ENCODE results near the gene SHC4.
"Not testable (repeated sequence)": the region's sequence is repeated elsewhere in the genome, so short reads cannot be mapped to it uniquely, and the experiment has no call there.

SHC4 gene

GRCh38 chr15:48859426-48859825 is 104.3 kb downstream of the SHC4 start:
- Histone ChIP-seq H3K27ac (no peak overlapping the region), H3K4me3 (no peak overlapping the region)

DNA sequence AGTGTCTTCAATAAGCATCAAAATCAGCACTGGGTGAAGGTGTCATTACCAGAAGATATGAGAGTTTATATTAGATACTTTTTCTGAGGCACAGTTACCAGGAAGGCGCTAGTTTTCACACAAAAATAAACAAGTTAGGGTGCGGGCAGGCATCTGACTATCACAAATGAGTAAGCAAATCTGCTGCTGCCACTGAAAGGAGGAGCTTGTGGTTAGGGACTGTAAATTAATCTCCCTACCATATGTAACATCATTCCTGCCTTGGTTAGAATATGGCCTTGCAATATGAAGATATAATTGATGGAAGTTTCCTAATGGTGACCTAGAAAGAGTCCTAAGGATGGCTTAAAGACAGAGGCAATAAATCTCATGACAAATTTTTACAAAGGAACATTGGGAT is 105.3 kb downstream of the SHC4 start:
- no peak overlapping the region for H3K4me3 ChIP-seq
- H3K27ac ChIP-seq: no peak overlapping the region

- Histone ChIP-seq H3K27ac (peak overlapping the region in 1 of 21 experiments; percentile 15), H3K4me3 (no peak overlapping the region)
These were observed 106.8 kb downstream of the SHC4 start for GRCh38 chr15:48856942-48857341.

DNA sequence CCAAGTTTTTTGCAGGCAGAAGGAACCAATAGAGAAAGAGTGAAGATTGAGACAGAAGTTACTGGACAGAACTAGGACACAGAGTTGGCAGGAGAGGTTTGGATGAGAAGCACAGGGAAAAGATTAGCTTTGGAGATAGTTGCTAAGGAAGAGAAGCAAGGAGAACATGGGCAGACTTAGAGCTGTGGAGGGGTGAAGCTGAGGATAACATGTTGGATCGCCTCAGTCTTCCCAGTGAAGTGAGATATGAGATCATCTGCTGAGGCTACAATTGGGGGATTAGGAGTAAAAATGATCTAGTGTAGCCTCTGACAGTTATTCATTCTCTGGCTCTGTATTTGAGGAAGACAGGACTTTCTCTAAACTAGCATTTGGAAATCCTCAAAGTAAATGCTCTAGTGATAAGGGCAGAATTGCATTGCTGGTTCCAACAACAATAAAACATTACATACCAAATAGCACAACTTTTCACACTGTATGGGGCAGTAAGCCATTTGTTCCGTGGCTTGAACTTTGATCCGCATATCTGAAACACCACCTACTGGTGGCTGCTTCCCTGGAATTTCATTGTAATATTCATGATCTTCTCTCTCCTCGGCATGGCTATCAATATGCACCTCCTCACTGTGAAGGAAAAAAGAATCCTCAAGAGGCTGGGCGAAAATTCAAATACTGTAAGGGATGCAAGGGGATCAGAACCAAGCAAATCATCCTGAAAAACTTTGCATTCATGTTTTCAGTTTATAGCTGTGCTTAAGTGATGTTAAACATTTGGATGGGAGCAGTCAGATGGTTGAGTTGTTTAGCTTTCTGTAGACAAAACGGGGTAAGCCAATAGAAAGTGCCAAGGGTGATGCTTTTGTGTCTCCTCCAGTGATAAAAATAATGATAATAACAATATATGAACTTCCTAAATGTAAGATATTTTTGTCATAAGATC is 107.9 kb downstream of the SHC4 start:
- Histone ChIP-seq H3K27ac (no peak overlapping the region), H3K4me3 (no peak overlapping the region)

DNA sequence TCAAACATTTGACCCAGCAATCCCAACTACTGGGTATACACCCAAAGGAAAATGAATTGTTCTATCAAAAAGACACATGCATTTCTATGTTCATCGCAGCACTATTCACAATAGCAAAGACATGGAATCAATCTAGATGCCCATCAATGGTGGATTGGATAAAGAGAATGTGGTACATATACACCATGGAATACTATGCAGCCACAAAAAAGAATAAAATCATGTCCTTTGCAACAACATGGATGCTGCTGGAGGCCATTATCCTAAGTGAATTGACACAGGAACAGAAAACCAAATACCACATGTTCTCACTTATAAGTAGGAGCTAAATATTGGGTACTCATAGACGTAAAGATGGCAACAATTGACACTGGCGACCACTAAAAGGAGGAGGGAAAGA is 109.3 kb downstream of the SHC4 start:
- H3K4me3 ChIP-seq, H3K27ac ChIP-seq: not testable (repeated sequence)

DNA sequence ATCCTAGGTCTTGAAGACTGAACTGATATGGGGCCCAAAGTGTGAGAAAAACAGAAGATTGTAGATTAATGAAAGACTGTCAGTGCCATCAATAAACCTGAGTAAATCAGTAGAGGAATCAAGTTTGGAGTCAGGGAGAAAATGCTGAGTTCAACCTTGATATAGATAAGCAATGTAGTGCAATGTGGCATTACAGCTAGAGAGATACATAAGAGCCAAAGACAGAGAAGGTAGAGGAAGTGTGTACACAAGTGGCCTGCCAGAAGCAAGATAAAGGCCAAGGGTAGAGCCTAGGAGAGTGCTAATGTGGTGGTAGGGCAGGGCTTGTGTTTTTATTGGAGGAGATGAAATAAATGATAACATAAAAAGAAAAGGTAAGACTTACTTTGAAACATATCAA is 111.8 kb downstream of the SHC4 start:
- H3K27ac ChIP-seq: no peak overlapping the region

DNA sequence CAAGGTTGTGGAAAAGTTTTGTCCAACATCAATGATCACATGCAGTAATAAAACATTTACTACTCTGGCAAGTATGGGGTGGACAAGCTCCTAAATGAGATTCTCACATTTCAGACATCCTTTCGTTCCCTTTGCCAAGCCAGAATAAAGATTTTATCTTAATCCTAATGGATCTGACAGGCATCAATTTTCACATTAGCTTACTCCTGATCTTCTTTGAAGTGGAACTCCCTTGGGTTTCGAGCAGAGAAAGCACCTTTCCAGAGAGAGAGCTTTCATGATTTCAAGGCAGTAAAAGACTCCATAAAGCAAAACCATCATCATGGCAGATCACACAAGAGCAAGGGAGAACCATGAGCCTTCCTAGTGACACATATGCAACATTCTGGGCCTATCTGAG is 113.1 kb downstream of the SHC4 start:
- no peak overlapping the region for H3K27ac ChIP-seq
- H3K4me3 ChIP-seq: no peak overlapping the region

More for the DNA sequence above, 111.8 kb downstream of the SHC4 start:
- no peak overlapping the region for H3K4me3 ChIP-seq

DNA sequence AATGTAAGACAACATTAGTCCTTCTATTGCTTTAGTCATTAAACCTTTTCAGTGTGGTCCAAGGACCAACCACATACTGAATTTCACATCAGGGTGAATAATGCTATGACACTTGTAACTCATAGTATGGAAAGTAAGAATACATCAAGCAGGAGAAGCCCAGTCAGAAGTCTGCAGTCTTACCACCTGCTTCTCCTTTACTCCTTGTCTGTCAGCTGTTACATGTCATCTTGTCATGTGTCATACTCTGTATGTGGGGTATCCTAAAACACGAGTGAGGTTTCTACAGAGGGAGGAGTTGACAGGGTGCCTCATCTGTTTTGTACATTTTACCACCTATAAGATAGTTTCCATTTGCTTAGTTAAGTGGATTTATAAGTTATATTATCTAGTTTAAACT is 118.6 kb downstream of the SHC4 start:
- H3K27ac ChIP-seq: no peak overlapping the region
- no peak overlapping the region for H3K4me3 ChIP-seq

DNA sequence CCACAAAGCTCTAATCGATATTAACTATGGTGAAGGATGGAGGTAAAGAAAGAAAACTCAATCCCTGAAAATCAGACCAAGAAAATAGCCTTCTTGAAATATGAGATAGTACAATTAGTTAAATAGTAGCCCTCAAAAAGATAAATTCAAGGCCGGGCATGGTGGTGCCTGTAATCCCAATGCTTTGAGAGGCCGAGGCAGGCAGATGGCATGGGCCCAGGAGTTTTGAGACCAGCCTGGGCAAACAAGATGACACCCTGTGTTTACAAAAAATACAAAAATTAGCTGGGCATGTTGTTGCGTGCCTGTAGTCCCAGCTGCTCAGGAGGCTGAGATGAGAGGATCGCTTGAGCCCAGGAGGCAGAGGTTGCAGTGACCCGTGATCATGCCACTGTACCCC is 121.2 kb downstream of the SHC4 start:
- H3K4me3 ChIP-seq: no peak overlapping the region

GRCh38 chr15:48834756-48835155 is 129.0 kb downstream of the SHC4 start:
- Histone ChIP-seq H3K27ac (no peak overlapping the region), H3K4me3 (no peak overlapping the region)

More for the DNA sequence above, 121.2 kb downstream of the SHC4 start:
- H3K27ac ChIP-seq: no peak overlapping the region

GRCh38 chr15:48833526-48834239 is 130.0 kb downstream of the SHC4 start:
- no peak overlapping the region for H3K27ac ChIP-seq
- no peak overlapping the region for H3K4me3 ChIP-seq

- Histone ChIP-seq H3K4me3 (no peak overlapping the region), H3K27ac (no peak overlapping the region)
These were observed 131.1 kb downstream of the SHC4 start for GRCh38 chr15:48832648-48833047.

DNA sequence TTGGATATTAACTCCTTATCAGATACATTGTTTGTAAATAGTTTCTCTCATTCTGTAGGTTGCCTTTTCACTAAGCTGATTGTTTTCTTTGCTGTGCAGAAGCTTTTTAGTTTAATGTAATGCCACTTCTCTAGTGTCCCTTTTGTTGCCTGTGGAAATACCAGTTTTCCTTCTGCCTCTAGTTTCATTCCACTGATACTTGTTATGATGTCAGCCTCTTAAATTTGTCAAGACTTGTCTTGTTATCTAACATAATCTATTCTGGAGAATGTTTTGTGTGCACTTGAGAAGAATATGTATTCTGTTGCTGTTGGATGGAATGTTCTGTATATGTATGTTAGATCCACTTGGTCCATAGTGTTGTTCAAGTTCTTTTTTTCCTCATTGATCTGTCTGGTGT is 134.8 kb downstream of the SHC4 start:
- no peak overlapping the region for H3K27ac ChIP-seq

DNA sequence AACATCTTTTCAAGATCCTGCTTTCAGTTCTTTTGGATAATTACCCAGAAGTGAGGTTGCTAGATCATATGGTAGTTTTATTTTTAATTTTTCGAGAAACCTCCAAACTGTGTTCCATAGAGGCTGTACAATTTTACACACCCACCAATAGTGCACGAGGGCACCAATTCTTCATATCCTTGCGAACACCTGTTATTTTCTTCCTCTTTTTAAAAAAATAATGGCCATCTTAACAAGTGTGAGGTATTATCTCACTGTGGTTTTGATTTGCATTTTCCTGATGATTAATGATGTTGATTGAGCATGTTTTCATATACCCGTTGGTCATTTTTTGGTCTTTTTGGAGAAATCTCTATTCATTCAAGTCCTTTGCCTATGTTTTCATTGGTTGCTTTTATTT is 135.2 kb downstream of the SHC4 start:
- Histone ChIP-seq H3K4me3 (no peak overlapping the region), H3K27ac (no peak overlapping the region)

More for the DNA sequence above, 134.8 kb downstream of the SHC4 start:
- H3K4me3 ChIP-seq: no peak overlapping the region

DNA sequence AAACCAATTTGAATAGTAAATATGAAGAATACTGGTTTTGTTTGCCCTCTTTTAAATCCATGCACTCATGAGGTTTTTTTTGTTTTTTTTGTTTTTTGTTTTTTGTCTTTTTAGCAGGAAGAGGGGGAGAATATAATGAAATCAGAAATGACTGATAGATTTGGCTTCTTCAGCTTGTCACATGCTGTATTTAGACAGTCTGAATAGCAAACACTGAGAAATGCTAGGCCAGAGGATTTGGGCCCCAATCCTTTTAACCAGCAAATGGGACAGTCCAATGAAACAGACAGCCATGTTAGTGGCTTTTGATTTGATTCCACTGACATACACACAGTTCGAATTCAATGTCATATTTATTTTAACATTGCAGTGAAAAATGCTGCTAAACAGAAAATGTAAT is 138.6 kb downstream of the SHC4 start:
- no peak overlapping the region for H3K4me3 ChIP-seq
- no peak overlapping the region for H3K27ac ChIP-seq

DNA sequence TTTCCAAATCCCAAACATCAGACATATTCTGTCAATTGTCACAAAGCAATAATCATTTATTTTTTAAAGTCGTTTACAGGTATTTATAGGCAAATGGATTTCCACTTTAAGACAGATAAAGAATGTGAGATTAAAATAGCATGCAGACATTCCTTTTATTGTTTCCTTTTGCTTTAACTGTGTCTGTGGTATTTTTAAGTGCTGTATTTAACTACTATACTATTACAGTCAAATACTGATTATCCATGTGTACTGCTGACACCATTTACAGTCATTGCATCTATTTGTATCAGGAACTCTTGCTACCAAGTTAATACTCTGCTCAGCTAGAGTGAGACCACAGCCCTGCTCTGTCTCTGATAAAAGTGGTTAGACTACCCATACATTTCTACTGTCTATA is 140.0 kb downstream of the SHC4 start:
- Histone ChIP-seq H3K4me3 (no peak overlapping the region), H3K27ac (no peak overlapping the region)

DNA sequence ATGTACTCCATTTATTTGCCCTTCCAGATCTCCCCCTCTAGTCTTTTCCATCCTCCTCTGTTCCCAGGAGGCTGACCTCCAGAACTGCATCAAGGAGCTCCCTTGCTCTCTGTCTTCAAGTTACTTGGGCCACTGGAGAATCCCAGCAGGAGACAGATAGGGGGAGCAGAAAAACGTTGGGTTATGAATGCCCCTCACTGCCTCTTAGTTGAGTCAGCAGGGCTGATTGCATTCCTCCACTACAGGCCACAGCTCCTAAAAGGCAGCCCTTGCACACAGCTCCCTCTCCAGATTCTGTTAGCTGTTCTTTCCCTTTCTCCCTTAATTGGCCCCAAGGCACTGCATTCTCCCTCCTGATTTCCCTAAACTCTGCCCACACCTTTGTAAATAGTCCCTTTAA is 140.5 kb downstream of the SHC4 start:
- Histone ChIP-seq H3K4me3 (no peak overlapping the region), H3K27ac (no peak overlapping the region)

- Histone ChIP-seq H3K27ac (no peak overlapping the region), H3K4me3 (no peak overlapping the region)
These were observed 149.4 kb downstream of the SHC4 start for GRCh38 chr15:48814286-48814685.

GRCh38 chr15:48811325-48811958 is 152.3 kb downstream of the SHC4 start:
- Histone ChIP-seq H3K4me3 (peak overlapping the region; percentile 50 to 87 (median 67)), H3K27ac (peak overlapping the region in 2 of 21 experiments; percentile 29 to 35)

All from skin epidermis (tissue), 12 donors.